ENCODE measurements around the gene XCR1. TPM values are rescaled to one million over a fixed set of nuclear protein-coding genes. Genes with fewer than 3 reads are reported as not detected.

XCR1 gene
- total and polyA plus RNA-seq, 2 experiments from 2014 or later: not detected

- no peak for TF ChIP-seq CTCF (conservative IDR thresholded peaks at IDR 0.05; ENCODE audit: low read depth in 2 of 2)
- TF ChIP-seq JUNB (IDR thresholded peaks at IDR 0.05; ENCODE audit: unreplicated experiment): no peak
These were observed 584 bp upstream of the XCR1 start (continued) for GRCh38 chr3:46027736-46028397.

GRCh38 chr3:46025139-46025538, 2.1 kb downstream of the XCR1 start:
- DNase-seq (ENCODE audit: low spot score) (no peak), ATAC-seq (no peak)
- H3K4me1 Mint-ChIP-seq: no peaks in the 10 kb centered on the region
- H3K4me1 ChIP-seq (ENCODE audit: insufficient read depth): no peaks in the 10 kb centered on the region
- no peaks in the 10 kb centered on the region for H3F3A ChIP-seq (replicated peaks; ENCODE audit: low read depth)
- H4K20me1 ChIP-seq (replicated peaks; ENCODE audit: insufficient read depth): no peaks in the 10 kb centered on the region
- 0 out of 2 replicates have a peak, but pooled peaks cover 8% of the 10 kb centered on the region for H3K36me3 ChIP-seq (ENCODE audit: insufficient read depth)
- no peaks in the 10 kb centered on the region for H3K79me2 ChIP-seq (replicated peaks; ENCODE audit: insufficient read depth)
- H3K4me2 ChIP-seq: no peak overlapping the region
- H3K4me3 ChIP-seq: no peak overlapping the region
- H3K27me3 Mint-ChIP-seq (ENCODE audit: insufficient read depth, low read depth, poor library complexity): peaks cover 5% of the 10 kb centered on the region
- no peaks in the 10 kb centered on the region for H3K9me2 ChIP-seq (ENCODE audit: insufficient read depth)
- H3K27ac Mint-ChIP-seq: no peak overlapping the region
- H2AFZ ChIP-seq: no peak overlapping the region
- H3K27ac ChIP-seq (ENCODE audit: low read depth): no peak overlapping the region
- peaks cover 7% of the 10 kb centered on the region for H3K36me3 Mint-ChIP-seq (ENCODE audit: low read depth)
- H3K9me3 Mint-ChIP-seq: peaks cover 36% of the 10 kb centered on the region
- no peak overlapping the region for H3K4me3 Mint-ChIP-seq
- H3K27me3 ChIP-seq (ENCODE audit: insufficient read depth): no peaks in the 10 kb centered on the region
- no peak for TF ChIP-seq JUNB (IDR thresholded peaks at IDR 0.05; ENCODE audit: unreplicated experiment)
- no peak for TF ChIP-seq ZNF114 (CRISPR knock-in tag; IDR thresholded peaks at IDR 0.05)
- no peak for TF ChIP-seq CREB1 (CRISPR knock-in tag; IDR thresholded peaks at IDR 0.05; ENCODE audit: low read depth)
- TF ChIP-seq EZH2 (IDR thresholded peaks at IDR 0.05; ENCODE audit: low read depth, unreplicated experiment): no peak
- no peak for TF ChIP-seq POLR2AphosphoS5 (IDR thresholded peaks at IDR 0.05; ENCODE audit: low read depth)
- TF ChIP-seq ZNF462 (CRISPR knock-in tag; IDR thresholded peaks at IDR 0.05): no peak
- no peak for TF ChIP-seq ETS1 (IDR thresholded peaks at IDR 0.05)
- no peak for TF ChIP-seq EZH2phosphoT487 (IDR thresholded peaks at IDR 0.05; ENCODE audit: unreplicated experiment)
- no peak for TF ChIP-seq ZNF331 (CRISPR knock-in tag; IDR thresholded peaks at IDR 0.05; ENCODE audit: low read depth)
- TF ChIP-seq, protein P1, sequence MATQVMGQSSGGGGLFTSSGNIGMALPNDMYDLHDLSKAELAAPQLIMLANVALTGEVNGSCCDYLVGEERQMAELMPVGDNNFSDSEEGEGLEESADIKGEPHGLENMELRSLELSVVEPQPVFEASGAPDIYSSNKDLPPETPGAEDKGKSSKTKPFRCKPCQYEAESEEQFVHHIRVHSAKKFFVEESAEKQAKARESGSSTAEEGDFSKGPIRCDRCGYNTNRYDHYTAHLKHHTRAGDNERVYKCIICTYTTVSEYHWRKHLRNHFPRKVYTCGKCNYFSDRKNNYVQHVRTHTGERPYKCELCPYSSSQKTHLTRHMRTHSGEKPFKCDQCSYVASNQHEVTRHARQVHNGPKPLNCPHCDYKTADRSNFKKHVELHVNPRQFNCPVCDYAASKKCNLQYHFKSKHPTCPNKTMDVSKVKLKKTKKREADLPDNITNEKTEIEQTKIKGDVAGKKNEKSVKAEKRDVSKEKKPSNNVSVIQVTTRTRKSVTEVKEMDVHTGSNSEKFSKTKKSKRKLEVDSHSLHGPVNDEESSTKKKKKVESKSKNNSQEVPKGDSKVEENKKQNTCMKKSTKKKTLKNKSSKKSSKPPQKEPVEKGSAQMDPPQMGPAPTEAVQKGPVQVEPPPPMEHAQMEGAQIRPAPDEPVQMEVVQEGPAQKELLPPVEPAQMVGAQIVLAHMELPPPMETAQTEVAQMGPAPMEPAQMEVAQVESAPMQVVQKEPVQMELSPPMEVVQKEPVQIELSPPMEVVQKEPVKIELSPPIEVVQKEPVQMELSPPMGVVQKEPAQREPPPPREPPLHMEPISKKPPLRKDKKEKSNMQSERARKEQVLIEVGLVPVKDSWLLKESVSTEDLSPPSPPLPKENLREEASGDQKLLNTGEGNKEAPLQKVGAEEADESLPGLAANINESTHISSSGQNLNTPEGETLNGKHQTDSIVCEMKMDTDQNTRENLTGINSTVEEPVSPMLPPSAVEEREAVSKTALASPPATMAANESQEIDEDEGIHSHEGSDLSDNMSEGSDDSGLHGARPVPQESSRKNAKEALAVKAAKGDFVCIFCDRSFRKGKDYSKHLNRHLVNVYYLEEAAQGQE (IDR thresholded peaks at IDR 0.05; ENCODE audit: unreplicated experiment): no peak
